Measurements from ENCODE around the gene PACRG. TPM values are rescaled to one million over a fixed set of nuclear protein-coding genes. Genes with fewer than 3 reads are reported as not detected.

The PACRG gene
- total and polyA plus RNA-seq, 2 of the 8 experiments (the other 6 are each of a cell fraction or from before 2014, with no cell fraction given), result 0.44 to 0.54 TPM

DNA sequence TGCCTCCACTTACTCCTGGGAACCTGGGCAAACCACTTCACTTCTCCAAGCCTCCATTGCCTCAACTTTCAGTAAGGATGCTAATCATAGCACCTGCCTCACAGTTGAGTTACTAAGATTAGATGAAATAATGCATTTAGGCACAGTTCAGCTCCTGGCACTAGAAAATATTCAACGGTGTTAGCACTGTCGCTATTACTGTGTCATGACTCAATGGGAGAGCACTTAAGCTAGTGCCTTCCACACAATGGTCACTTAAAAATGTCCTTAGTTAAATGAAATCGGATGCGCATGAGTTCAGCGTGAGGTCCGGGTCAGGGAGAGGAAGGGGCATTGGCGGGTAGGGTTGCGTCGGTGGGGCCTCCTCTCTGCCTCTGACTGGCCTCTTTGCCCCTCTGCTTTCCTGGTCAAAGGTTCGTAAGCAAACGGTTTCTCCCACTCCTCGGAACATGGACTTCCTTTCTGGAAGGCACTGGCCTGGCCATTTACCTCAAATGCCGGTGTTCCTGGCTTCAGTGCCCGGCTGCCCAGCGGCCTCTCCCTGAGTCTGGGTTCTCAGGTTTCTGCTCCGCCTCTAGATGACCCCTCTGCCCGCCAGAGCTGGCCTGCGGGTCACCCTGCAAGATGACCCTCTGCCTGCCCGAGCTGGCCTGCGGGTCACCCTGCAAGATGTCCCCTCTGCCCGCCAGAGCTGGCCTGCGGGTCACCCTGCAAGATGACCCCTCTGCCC, 562.9 kb downstream of the PACRG start (continued):
- no peak for TF ChIP-seq SP4 (IDR thresholded peaks at IDR 0.05; ENCODE audit: low read length)
